Muscle layer of colon (tissue), 2 donors: ENCODE results near the gene IFITM1.
"Not testable (repeated sequence)": the region's sequence is repeated elsewhere in the genome, so short reads cannot be mapped to it uniquely, and the experiment has no call there.

Source experiments
- H3K27ac ChIP-seq: one replicate; pipeline ENCODE4 v1.7.0; 2013; ENCODE audit warnings: low read depth, mild to moderate bottlenecking, low read length, moderate library complexity
- H3K27me3 ChIP-seq, 2 donors: one replicate each; pipeline ENCODE4 v1.7.0; 2013; ENCODE audit warnings: low read length in 2 of 2, mild to moderate bottlenecking in 2 of 2; ENCODE audit not compliant: insufficient read depth in 2 of 2, control insufficient read depth in 1 of 2
- H3K36me3 ChIP-seq: one replicate; pipeline ENCODE4 v1.7.0; 2013; ENCODE audit warnings: mild to moderate bottlenecking, low read length; ENCODE audit not compliant: insufficient read depth
- H3K4me1 ChIP-seq: one replicate; pipeline ENCODE4 v1.7.0; 2013; ENCODE audit warnings: mild to moderate bottlenecking, low read length; ENCODE audit not compliant: insufficient read depth
- H3K4me3 ChIP-seq, 2 donors: one replicate each; pipeline ENCODE4 v1.7.0; 2013; ENCODE audit warnings: low read length in 2 of 2, low read depth in 1 of 2, mild to moderate bottlenecking in 1 of 2, moderate library complexity in 1 of 2
- H3K9ac ChIP-seq: one replicate; pipeline ENCODE4 v1.7.0; 2013; ENCODE audit warnings: low read length
- H3K9me3 ChIP-seq: one replicate; pipeline ENCODE4 v1.7.0; 2013; ENCODE audit warnings: mild to moderate bottlenecking, low read length
- donor health status: abdominal sarcoma.
- donor health status: Adenocarcinoma of cecum.

Gene IFITM1

DNA sequence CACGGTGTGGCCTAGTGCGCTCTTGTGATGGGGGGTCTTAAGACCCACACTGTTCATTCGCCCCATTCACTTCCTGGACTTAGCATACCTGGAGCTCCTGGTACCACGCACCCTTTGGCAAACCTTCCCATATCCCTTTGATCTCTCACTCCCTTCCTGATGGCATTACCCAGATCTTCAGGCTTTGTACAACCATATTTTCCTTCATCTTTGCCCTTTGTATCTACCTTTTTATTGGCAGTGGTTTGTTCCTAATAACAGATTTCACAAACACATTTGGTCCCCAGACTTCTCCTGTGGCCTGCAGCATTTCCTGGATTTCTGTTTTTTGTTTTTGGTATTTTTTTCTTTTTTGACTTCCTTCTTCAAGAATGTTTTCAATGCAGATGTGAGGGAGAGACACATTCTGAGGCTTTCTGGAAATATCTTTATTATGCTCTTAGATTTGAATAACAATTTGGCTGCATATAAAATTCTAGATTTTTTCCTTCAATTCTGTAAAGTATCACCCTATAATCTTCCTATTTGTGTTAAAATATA lies 22.9 kb downstream of the IFITM1 start:
- peaks cover 6% of the 10 kb centered on the region for H3K4me1 ChIP-seq
- H3K4me3 ChIP-seq: no peak overlapping the region
- H3K27me3 ChIP-seq: no peaks in the 10 kb centered on the region
- no peak overlapping the region for H3K9ac ChIP-seq
- no peak overlapping the region for H3K27ac ChIP-seq
- H3K36me3 ChIP-seq: no peaks in the 10 kb centered on the region
- no peaks in the 10 kb centered on the region for H3K9me3 ChIP-seq

DNA sequence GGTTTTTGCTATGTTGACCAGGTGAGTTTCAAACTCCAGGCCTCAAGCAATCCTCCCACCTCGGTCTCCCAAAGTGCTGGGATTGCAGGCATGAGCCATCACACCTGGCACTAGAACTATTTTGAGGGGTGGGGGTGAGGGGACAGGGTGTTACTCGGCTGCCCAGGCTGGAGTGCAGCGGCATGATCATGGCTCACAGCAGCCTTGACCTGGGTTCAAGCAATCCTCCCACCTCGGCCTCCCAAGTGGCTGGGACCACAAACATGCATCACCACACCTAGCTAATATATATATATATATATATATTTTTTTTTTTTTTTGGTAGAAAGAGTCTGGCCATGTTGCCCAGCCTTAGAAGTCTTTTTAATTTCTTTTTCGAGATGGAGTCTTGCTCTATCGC lies 23.9 kb downstream of the IFITM1 start:
- peaks cover 6% of the 10 kb centered on the region for H3K4me1 ChIP-seq

DNA sequence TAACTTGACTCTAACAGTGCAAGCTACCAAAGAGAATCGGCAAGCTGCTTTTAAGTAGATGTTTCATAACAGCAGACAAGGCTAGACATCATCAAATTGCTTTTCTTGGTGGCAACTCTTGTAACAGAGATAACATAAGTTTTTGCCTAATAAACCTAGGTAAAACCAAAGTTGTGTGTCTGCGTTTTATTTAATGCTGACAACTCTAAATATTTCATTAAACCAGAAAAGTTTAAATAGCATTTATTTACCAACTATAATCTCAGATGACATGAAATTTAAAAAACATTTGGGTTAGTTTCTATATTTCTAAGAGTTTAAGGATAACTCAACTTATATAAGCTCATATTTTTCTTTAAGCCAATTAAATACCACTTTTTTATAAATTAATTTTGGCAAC lies 26.1 kb downstream of the IFITM1 start:
- no peak overlapping the region for H3K4me3 ChIP-seq
- H3K4me1 ChIP-seq: peaks cover 6% of the 10 kb centered on the region
- no peak overlapping the region for H3K27ac ChIP-seq
- no peaks in the 10 kb centered on the region for H3K9me3 ChIP-seq
- H3K9ac ChIP-seq: no peak overlapping the region
- H3K27me3 ChIP-seq: no peaks in the 10 kb centered on the region
- no peaks in the 10 kb centered on the region for H3K36me3 ChIP-seq

More for the DNA sequence above, 23.9 kb downstream of the IFITM1 start:
- Histone ChIP-seq H3K4me3 (no peak overlapping the region), H3K9ac (no peak overlapping the region), H3K27ac (no peak overlapping the region), H3K36me3 (no peaks in the 10 kb centered on the region), H3K27me3 (no peaks in the 10 kb centered on the region), H3K9me3 (no peaks in the 10 kb centered on the region)

DNA sequence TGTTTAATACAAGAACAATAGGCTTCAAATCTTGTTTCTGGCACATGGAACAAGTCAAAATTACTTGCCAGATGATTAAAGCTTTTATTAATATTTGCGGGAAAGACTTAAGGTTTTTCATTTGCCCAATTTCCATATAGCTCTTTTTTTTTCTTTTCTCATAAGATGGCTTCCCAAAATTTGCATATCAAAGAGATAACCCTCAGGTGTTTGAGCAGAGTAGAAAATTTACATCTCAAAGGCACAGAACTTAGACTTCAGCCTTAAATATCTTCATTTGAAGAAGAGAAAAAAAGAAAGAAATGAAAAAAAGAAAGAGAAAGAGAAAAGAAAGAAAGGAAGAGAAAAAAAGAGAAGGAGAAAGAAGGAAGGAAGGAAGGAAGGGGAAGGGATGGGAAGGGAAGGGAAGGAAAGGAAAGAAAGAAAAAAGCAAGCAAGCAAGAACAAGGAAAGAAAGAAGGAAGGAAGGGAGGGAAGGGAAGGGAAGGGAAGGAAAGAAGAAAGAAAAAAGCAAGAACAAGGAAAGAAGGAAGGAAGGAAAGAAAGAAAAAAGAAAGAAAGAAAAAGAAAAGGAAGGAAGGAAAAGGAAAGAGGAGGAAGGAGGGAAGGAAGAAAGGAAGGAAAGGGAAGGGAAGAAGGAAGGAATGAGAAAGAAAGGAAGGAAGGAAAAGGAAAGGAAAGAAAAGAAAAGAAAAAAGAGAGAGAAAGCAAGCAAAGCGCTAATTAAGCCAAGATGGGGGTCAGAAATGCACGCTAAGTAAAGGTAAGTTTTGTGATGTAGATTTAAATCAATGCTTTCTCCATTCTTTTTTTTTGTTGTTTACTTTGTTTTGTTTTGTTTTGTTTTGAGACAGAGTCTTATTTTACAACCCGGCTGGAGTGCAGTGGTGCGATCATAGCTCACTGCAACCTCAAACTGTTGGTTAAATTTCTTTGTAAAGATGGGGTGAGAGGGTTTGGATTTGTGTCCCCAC lies 27.0 kb downstream of the IFITM1 start:
- H3K9ac ChIP-seq: no peak overlapping the region
- H3K36me3 ChIP-seq: no peaks in the 10 kb centered on the region
- H3K9me3 ChIP-seq: no peaks in the 10 kb centered on the region
- no peaks in the 10 kb centered on the region for H3K4me1 ChIP-seq
- H3K4me3 ChIP-seq: no peak overlapping the region
- H3K27ac ChIP-seq: no peak overlapping the region
- H3K27me3 ChIP-seq: no peaks in the 10 kb centered on the region

DNA sequence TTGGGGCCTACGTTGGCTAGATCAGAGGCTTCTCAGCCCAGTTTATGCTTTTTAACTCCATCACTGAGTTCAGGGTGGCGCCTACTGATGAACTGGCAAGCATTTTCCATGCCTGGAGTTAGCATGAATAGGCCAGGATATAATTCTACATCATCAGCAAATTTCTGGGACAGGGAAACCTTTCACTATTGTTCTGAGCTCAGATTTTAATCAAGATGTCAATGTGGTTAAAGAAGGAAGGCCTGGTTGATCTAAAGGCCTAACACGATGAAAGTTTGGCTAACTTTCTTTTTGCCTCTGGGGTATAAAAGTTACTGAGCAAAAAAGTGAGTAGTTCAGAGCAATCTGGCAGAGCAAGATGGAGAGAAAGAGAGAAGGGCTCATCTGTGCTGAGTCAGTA lies 28.5 kb downstream of the IFITM1 start:
- Histone ChIP-seq H3K4me1 (no peaks in the 10 kb centered on the region), H3K27ac (no peak overlapping the region), H3K9ac (no peak overlapping the region), H3K36me3 (no peaks in the 10 kb centered on the region), H3K9me3 (no peaks in the 10 kb centered on the region), H3K27me3 (no peaks in the 10 kb centered on the region), H3K4me3 (no peak overlapping the region)

- H3K27ac ChIP-seq: no peak overlapping the region
- no peak overlapping the region for H3K9ac ChIP-seq
- no peaks in the 10 kb centered on the region for H3K4me1 ChIP-seq
- no peaks in the 10 kb centered on the region for H3K27me3 ChIP-seq
- no peak overlapping the region for H3K4me3 ChIP-seq
- H3K9me3 ChIP-seq: no peaks in the 10 kb centered on the region
- H3K36me3 ChIP-seq: no peaks in the 10 kb centered on the region
Measured at GRCh38 chr11:344836-345578, 31.2 kb downstream of the IFITM1 start.

- H3K36me3 ChIP-seq: no peaks in the 10 kb centered on the region
- H3K4me1 ChIP-seq: no peaks in the 10 kb centered on the region
- H3K27me3 ChIP-seq: no peaks in the 10 kb centered on the region
- no peak overlapping the region for H3K27ac ChIP-seq
- H3K9ac ChIP-seq: no peak overlapping the region
- no peaks in the 10 kb centered on the region for H3K9me3 ChIP-seq
- no peak overlapping the region for H3K4me3 ChIP-seq
Measured at GRCh38 chr11:346529-346928, 32.7 kb downstream of the IFITM1 start.

GRCh38 chr11:349270-349954 lies 35.6 kb downstream of the IFITM1 start:
- H3K4me1 ChIP-seq: peaks cover 19% of the 10 kb centered on the region

DNA sequence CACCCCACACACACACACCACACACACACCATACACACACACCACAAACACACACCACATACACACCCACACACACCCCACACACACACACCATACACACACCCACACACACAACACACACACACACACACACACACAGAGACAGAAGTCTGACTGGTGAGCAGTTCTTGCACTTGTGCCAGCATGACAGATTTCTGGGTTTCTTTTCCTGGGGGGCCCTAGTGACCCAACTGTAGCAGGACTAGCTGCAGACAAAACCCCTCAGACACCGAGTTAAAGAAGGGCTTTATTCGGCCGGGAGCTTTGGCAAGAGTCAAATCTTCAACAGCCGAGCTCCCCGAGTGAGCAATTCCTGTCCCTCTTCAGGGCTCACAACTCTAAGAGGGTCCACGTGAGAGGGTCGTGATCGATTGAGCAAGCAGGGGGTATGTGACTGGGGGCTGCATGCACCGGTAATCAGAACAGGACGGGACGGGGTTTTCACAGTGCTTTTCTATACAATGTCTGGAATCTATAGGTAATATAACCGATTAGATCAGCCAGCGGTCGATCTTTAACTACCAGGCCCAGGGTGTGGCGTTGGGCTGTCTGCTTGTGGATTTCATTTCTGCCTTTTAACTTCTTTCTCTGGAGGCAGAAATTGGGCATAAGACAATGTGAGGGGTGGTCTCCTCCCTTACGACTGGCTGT lies 36.3 kb downstream of the IFITM1 start:
- peaks cover 21% of the 10 kb centered on the region for H3K4me1 ChIP-seq
- H3K9ac ChIP-seq, H3K27me3 ChIP-seq, H3K4me3 ChIP-seq, H3K27ac ChIP-seq, H3K36me3 ChIP-seq, H3K9me3 ChIP-seq: not testable (repeated sequence)

More at GRCh38 chr11:349270-349954, 35.6 kb downstream of the IFITM1 start:
- not testable (repeated sequence) for H3K9me3 ChIP-seq, H3K36me3 ChIP-seq, H3K4me3 ChIP-seq, H3K9ac ChIP-seq, H3K27ac ChIP-seq, H3K27me3 ChIP-seq

DNA sequence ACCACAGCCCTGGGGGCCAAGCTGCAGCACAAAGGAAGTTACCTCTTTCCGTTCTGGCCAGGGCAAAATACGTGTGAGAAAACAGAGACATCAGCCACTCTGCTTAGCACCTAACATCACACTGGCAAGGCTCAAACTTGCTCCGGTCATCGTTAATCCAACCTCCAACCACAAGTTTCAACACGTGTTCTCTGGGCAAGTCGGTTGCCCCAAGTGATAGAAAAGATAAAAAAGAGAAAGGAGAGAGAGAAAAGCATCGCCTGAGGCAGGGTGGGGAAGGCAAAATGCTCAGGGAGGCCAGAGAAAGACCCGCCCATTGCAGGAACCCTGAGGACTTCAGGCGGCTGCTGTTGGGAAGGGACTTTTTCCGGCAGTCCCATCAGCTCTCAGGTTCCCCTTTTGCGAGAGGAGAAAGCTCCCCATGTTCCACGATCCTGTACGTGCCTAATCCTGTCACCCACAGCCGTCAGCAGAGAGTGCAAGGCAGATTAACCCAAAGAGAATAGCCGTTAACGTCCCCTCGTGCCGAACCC lies 36.9 kb downstream of the IFITM1 start:
- H3K27me3 ChIP-seq: no peaks in the 10 kb centered on the region
- no peak overlapping the region for H3K9ac ChIP-seq
- H3K4me3 ChIP-seq: no peak overlapping the region
- no peaks in the 10 kb centered on the region for H3K9me3 ChIP-seq
- no peaks in the 10 kb centered on the region for H3K36me3 ChIP-seq
- no peak overlapping the region for H3K27ac ChIP-seq
- H3K4me1 ChIP-seq: peaks cover 26% of the 10 kb centered on the region
